ENCODE data around the gene LIFR. TPM values are rescaled to one million over a fixed set of nuclear protein-coding genes. Genes with fewer than 3 reads are reported as not detected.
A peak's percentile ranks its signal among the peaks of the same experiment; 100 is the strongest.

The LIFR gene
- total and polyA plus RNA-seq, 9 donors = 32.3 to 64.2 (median 42.0) TPM

DNA sequence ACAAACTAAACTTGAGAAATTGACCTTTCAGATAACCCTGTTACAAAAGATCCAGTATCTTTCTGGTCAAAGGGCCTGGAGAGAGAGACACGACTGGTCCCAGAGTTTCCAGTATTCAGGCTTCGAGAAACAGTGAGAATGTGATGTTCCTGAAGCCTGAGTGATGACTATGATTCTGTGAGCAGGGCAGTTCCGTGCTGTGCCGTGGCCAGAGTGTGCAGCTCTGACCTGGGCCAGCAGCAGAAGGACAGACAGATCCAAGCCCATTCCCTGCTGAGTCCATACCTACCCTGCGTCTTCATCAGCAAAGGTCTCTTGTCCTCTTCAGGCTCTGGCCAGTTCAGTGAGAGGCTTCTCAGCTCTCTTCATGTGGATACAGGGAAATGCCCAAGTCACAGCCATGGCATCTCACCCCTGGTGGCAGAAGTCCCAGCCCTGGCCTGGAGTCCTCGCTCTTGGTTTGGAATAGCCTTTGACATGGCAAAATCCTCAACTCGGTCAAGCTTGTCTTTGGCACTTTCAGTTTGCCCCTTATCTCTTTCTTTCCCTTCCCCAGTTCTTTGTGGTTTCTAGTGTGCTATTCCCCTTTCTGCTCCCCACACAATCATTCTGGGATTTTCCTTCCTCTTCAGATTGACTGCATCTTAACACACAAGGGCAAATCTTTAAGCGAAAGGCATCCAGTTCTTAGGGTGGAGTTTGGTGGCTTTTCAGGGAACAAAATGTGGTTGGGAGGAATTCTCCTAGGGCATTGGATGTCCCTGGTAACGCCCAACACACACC is 107.7 kb downstream of the LIFR start:
- WGBS (ENCODE audit: insufficient coverage) = 69% methylated on average over 7 of the region's 9 CpGs
- Histone ChIP-seq H3K27me3 (ENCODE audit: control insufficient read depth, insufficient read depth, low read length) (no peaks in the 10 kb centered on the region), H3K36me3 (ENCODE audit: control insufficient read depth, insufficient read depth, low read length) (peaks cover 6% of the 10 kb centered on the region), H3K27ac (ENCODE audit: low read length) (peak overlapping the region; percentile 23), H3K4me1 (ENCODE audit: control insufficient read depth, insufficient read depth, low read length) (peaks cover 47% of the 10 kb centered on the region), H3K4me3 (ENCODE audit: low read length) (no peak overlapping the region), H3K9me3 (replicated peaks; ENCODE audit: control insufficient read depth, low read depth, low read length) (no peaks in the 10 kb centered on the region)
- peak; percentile 49 for DNase-seq

DNA sequence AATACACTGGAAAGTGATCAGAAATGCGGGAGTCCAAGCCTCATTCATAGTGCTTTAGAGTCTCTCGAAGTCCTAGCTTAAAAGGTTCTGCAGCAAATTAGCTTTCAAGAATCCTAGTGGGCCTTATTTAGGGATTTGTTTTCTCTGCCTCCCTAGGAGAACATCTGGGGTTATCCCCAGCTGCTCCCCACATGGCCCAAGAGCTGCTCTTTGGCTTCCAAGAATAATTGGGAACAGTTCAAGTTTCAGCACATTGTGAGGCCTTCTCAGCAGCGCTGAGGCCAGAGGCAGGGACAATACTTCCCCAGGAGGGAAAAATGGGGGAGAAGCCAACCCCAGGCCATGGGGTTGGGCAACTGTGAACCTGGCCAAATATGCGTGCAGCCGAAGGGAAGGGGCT is 108.7 kb downstream of the LIFR start:
- H3K4me1 ChIP-seq (ENCODE audit: control insufficient read depth, insufficient read depth, low read length) = peaks cover 47% of the 10 kb centered on the region
- H3K36me3 ChIP-seq (ENCODE audit: control insufficient read depth, insufficient read depth, low read length) = peaks cover 4% of the 10 kb centered on the region
- H3K27ac ChIP-seq (ENCODE audit: low read length) = peak overlapping the region; percentile 23
- no peak overlapping the region for H3K4me3 ChIP-seq (ENCODE audit: low read length)
- DNase-seq = peak; percentile 97
- no peaks in the 10 kb centered on the region for H3K9me3 ChIP-seq (replicated peaks; ENCODE audit: control insufficient read depth, low read depth, low read length)
- H3K27me3 ChIP-seq (ENCODE audit: control insufficient read depth, insufficient read depth, low read length) = no peaks in the 10 kb centered on the region
- WGBS (ENCODE audit: insufficient coverage) = 37% methylated on average over 2 of the region's 5 CpGs

DNA sequence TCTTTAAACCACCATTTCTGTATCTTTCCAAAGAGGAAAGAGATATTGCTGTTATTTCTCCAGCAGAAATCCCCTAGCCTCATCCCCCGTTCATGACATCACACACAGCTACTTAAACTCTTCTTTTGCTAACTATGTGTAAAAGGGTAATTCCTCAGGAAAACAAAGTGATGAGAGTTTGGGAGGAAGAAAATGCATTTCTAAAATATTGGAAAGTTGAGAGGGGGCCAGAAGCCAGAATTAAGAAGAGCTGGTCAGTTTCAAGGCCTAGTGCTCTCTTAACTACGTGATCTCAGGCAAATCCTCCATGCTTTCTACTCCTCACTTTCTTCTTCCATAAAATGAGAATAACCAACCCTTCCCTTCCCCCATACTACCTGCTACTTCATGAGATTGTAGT is 109.4 kb downstream of the LIFR start:
- H3K27me3 ChIP-seq (ENCODE audit: control insufficient read depth, insufficient read depth, low read length) = no peaks in the 10 kb centered on the region
- no CpG with 5 or more reads among the region's 2 CpGs for WGBS (ENCODE audit: insufficient coverage)
- DNase-seq = peak; percentile 60
- peak overlapping the region; percentile 78 for H3K27ac ChIP-seq (ENCODE audit: low read length)
- no peak overlapping the region for H3K4me3 ChIP-seq (ENCODE audit: low read length)
- H3K9me3 ChIP-seq (replicated peaks; ENCODE audit: control insufficient read depth, low read depth, low read length) = no peaks in the 10 kb centered on the region
- H3K4me1 ChIP-seq (ENCODE audit: control insufficient read depth, insufficient read depth, low read length) = peaks cover 44% of the 10 kb centered on the region
- H3K36me3 ChIP-seq (ENCODE audit: control insufficient read depth, insufficient read depth, low read length) = no peaks in the 10 kb centered on the region

DNA sequence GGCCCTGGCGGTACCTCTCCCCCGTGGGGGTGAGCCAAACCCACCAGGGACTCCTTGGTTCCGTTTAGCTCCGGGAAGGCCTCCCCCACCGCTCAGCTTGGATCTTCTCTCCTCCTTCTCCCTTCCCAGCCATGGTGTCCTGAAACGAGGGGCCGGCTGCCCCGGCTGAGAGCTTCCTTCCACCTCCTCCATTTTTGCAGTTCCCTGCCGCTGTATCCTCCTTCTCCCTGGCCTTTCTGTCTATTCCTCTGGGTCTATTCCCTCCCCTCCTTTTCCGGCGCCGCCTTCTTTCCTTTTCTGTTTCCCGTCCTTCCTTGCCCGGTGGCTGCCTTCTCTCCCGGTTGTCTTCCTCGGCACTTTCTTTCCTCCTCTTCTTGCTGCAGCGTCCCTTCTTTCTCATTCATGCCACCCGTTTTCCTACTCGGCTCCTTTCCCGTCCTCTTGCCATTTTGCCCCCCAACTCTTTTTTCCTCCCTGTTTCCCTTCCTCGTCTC is 110.4 kb downstream of the LIFR start:
- Histone ChIP-seq H3K27me3 (ENCODE audit: control insufficient read depth, insufficient read depth, low read length) (no peaks in the 10 kb centered on the region), H3K4me1 (ENCODE audit: control insufficient read depth, insufficient read depth, low read length) (peaks cover 41% of the 10 kb centered on the region), H3K4me3 (ENCODE audit: low read length) (peak overlapping the region; percentile 39), H3K27ac (ENCODE audit: low read length) (peak overlapping the region; percentile 78), H3K36me3 (ENCODE audit: control insufficient read depth, insufficient read depth, low read length) (no peaks in the 10 kb centered on the region), H3K9me3 (replicated peaks; ENCODE audit: control insufficient read depth, low read depth, low read length) (no peaks in the 10 kb centered on the region)
- DNase-seq = peak; percentile 44
- 73% methylated on average over 20 of the region's 21 CpGs for WGBS (ENCODE audit: insufficient coverage)

DNA sequence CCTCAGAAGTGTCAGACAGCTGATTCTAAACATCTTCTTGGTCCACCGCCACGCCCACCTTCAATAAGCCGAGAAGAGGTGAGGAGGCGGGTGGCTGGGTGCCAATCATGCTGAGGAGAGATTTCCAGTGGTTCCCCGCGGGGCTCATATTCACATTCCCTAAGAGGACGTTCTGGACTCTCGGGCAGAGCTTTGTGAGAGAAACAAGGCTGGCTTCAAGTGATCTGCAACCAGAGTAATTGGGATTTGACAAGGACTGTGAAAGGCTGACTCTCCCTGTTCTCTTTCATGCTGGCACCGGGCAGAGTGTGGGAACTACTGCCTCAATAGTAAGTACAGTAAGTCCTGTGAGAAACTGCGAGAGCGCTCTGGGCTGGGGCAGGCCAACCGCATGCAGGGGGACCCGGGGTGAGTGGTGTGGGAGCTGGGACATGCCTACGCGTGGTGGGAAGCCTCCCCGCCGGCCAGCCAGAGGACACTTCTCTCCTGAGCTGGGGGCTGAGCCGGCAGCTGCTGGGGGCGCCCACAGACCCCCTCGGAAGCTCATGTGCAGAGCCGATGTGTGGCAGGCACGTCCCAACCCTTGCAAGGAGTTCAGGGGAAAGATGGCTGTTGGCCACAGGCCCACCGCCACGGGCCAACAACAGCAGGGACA is 110.9 kb downstream of the LIFR start:
- H3K4me3 ChIP-seq (ENCODE audit: low read length) = peak overlapping the region; percentile 39
- no peaks in the 10 kb centered on the region for H3K36me3 ChIP-seq (ENCODE audit: control insufficient read depth, insufficient read depth, low read length)
- peak; percentile 52 for DNase-seq
- 50% methylated on average over 16 of the region's 24 CpGs for WGBS (ENCODE audit: insufficient coverage)
- no peaks in the 10 kb centered on the region for H3K9me3 ChIP-seq (replicated peaks; ENCODE audit: control insufficient read depth, low read depth, low read length)
- peaks cover 35% of the 10 kb centered on the region for H3K4me1 ChIP-seq (ENCODE audit: control insufficient read depth, insufficient read depth, low read length)
- peak overlapping the region; percentile 78 for H3K27ac ChIP-seq (ENCODE audit: low read length)
- no peaks in the 10 kb centered on the region for H3K27me3 ChIP-seq (ENCODE audit: control insufficient read depth, insufficient read depth, low read length)

DNA sequence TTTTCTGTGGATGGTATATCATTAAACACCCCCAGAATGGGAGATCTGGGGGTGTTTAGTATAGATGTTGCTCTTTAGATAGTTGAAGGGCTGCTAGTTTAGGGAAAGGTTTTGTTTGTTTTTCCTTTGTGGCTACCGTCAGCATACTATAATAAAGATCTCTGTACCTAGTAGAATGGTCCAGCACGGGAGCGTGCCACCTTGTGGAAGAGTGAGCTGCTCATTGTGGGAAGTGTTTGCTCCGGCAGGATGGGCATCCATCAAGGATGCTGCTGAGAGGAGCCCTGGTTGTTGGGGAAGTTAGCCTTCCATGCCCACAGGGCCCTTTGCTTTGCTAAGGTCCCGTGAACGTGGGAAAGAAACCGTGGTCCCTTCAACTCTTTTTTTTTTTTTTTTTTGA is 113.1 kb downstream of the LIFR start:
- Histone ChIP-seq H3K9me3 (replicated peaks; ENCODE audit: control insufficient read depth, low read depth, low read length) (no peaks in the 10 kb centered on the region), H3K4me3 (ENCODE audit: low read length) (no peak overlapping the region), H3K27ac (ENCODE audit: low read length) (no peak overlapping the region), H3K36me3 (ENCODE audit: control insufficient read depth, insufficient read depth, low read length) (no peaks in the 10 kb centered on the region), H3K4me1 (ENCODE audit: control insufficient read depth, insufficient read depth, low read length) (peaks cover 27% of the 10 kb centered on the region), H3K27me3 (ENCODE audit: control insufficient read depth, insufficient read depth, low read length) (no peaks in the 10 kb centered on the region)
- DNase-seq = no peak
- 83% methylated on average over 2 of the region's 7 CpGs for WGBS (ENCODE audit: insufficient coverage)

DNA sequence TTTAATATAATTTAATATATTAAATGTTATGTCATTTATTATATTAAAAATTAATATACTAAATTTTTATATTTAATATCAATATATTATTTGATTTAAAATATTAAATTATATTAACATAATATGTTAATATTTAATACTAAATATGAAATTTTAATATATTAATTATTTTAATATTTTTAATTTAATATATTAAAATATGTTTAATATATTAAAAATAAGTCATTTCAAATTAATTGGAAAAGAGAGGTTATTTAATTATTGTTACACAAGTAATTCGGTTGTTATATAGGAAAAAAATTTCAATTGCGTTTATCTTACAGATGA is 114.2 kb downstream of the LIFR start:
- H3K4me3 ChIP-seq (ENCODE audit: low read length) = no peak overlapping the region
- peaks cover 20% of the 10 kb centered on the region for H3K4me1 ChIP-seq (ENCODE audit: control insufficient read depth, insufficient read depth, low read length)
- WGBS (ENCODE audit: insufficient coverage) = no CpG with 5 or more reads among the region's 2 CpGs
- H3K9me3 ChIP-seq (replicated peaks; ENCODE audit: control insufficient read depth, low read depth, low read length) = no peaks in the 10 kb centered on the region
- no peak overlapping the region for H3K27ac ChIP-seq (ENCODE audit: low read length)
- no peaks in the 10 kb centered on the region for H3K27me3 ChIP-seq (ENCODE audit: control insufficient read depth, insufficient read depth, low read length)
- no peaks in the 10 kb centered on the region for H3K36me3 ChIP-seq (ENCODE audit: control insufficient read depth, insufficient read depth, low read length)
- no peak for DNase-seq

DNA sequence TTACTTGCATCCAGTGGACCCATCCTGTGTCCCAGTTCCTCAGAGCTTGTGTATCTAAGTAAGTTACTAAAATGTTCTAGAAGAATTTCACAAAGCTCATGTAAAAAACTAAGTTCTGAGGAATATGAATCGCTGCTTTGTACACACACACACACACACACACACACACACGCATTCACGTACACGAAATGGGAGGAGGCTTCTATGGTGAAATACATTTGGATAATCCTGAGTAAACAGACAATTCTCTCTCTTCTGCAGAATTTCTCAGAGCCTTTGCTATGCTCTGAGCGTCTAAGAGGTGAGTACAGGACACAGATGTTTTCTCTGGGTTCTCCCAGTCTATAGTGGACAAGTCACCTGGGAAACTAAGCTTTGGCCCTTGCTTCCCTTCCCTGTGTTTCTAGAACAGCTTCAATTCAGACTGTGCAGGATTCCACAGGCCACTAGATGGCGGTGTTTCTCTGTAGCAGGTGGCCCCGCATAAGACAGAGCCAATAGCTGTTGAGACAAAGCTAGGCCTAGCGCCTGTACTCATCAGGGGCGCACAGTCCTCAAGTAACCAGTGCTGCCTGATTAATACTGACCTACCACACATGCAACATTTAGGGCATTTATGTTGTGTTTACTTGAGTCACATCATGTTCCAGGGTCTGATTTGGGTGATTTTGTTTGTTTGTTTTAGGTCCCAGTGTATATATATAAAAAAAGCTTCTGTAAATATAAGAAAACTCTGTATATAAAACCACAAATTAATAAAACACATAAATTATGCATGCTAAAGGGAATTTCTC is 114.8 kb downstream of the LIFR start:
- H3K27me3 ChIP-seq (ENCODE audit: control insufficient read depth, insufficient read depth, low read length) = no peaks in the 10 kb centered on the region

DNA sequence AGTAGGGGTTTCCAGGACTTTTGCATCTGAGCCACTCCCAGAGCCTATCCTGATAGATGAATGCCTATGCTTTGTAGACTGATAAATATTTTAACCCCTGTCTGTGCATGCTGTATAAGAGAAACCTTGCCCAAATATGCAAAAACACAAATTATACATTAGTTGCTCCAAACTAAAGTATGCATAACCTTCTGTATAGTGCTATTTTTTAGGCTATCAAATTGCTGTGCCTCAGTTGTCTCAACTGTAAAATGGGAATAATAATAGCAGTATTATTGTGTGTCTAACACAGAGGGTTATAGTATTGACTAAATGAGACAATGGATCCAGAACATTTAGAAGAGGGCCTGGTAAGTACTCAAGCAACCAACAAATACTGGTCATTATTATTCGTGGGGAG is 117.7 kb downstream of the LIFR start:
- no peaks in the 10 kb centered on the region for H3K36me3 ChIP-seq (ENCODE audit: control insufficient read depth, insufficient read depth, low read length)
- DNase-seq = no peak
- no CpG with 5 or more reads among the region's 1 CpG for WGBS (ENCODE audit: insufficient coverage)

More for the DNA sequence above, 114.8 kb downstream of the LIFR start:
- peaks cover 19% of the 10 kb centered on the region for H3K4me1 ChIP-seq (ENCODE audit: control insufficient read depth, insufficient read depth, low read length)
- H3K27ac ChIP-seq (ENCODE audit: low read length) = no peak overlapping the region
- peak; percentile 97 for DNase-seq
- no peaks in the 10 kb centered on the region for H3K9me3 ChIP-seq (replicated peaks; ENCODE audit: control insufficient read depth, low read depth, low read length)
- 0% methylated on average over 3 of the region's 9 CpGs for WGBS (ENCODE audit: insufficient coverage)
- no peak overlapping the region for H3K4me3 ChIP-seq (ENCODE audit: low read length)
- no peaks in the 10 kb centered on the region for H3K36me3 ChIP-seq (ENCODE audit: control insufficient read depth, insufficient read depth, low read length)

More for the DNA sequence above, 117.7 kb downstream of the LIFR start:
- no peaks in the 10 kb centered on the region for H3K9me3 ChIP-seq (replicated peaks; ENCODE audit: control insufficient read depth, low read depth, low read length)
- H3K4me1 ChIP-seq (ENCODE audit: control insufficient read depth, insufficient read depth, low read length) = peaks cover 14% of the 10 kb centered on the region
- no peaks in the 10 kb centered on the region for H3K27me3 ChIP-seq (ENCODE audit: control insufficient read depth, insufficient read depth, low read length)
- no peak overlapping the region for H3K27ac ChIP-seq (ENCODE audit: low read length)
- H3K4me3 ChIP-seq (ENCODE audit: low read length) = no peak overlapping the region

All from muscle of leg (tissue), 11 donors.